Measurements from ENCODE around the gene TMEM8B. TPM values are rescaled to one million over a fixed set of nuclear protein-coding genes. Genes with fewer than 3 reads are reported as not detected.
"Not testable (repeated sequence)": the region's sequence is repeated elsewhere in the genome, so short reads cannot be mapped to it uniquely, and the experiment has no call there.

The TMEM8B gene
- total RNA-seq, 2 experiments from 2014 or later: 5.9 to 6.0 TPM

- no peak for DNase-seq
- H3K4me3 Mint-ChIP-seq: no peak within 1 kb of the TSS
- peaks cover 2% of the 10 kb centered on the region for H3K27me3 Mint-ChIP-seq
- peaks cover 54% of the 10 kb centered on the region for H3K4me1 Mint-ChIP-seq (ENCODE audit: low read depth)
- ChIA-PET POLR2A (no interaction called here), CTCF (interaction anchor here (0.8 to 4.7 kb wide), 4 partner anchors 14 to 118 kb away, joined by 4 to 55 read pairs (median 10); no protein-coding TSS in a partner anchor)
- no peaks in the 10 kb centered on the region for H3K36me3 Mint-ChIP-seq
- H3K9me3 Mint-ChIP-seq: no peaks in the 10 kb centered on the region
- no peak within 1 kb of the TSS for H3K27ac Mint-ChIP-seq
- intact Hi-C loops (cut with micrococcal nuclease): no loop called here
Measured at GRCh38 chr9:35905912-35906679, 77.1 kb downstream of the TMEM8B start, which contains the start of gene HRCT1. Gene HRCT1, plus strand, starts transcription at chr9:35906202. Its CDS starts 86 bp downstream, at chr9:35906288.

GRCh38 chr9:35906923-35907699, 78.1 kb downstream of the TMEM8B start:
- Mint-ChIP-seq H3K4me3 (no peak overlapping the region), H3K9me3 (no peaks in the 10 kb centered on the region), H3K4me1 (ENCODE audit: low read depth) (peaks cover 63% of the 10 kb centered on the region), H3K27ac (no peak overlapping the region), H3K36me3 (no peaks in the 10 kb centered on the region), H3K27me3 (peaks cover 2% of the 10 kb centered on the region)
- ChIA-PET POLR2A (no interaction called here), CTCF (interaction anchor here (0.6 to 1.2 kb wide), 3 partner anchors 33 to 48 kb away, joined by 3 to 7 read pairs (median 3); no protein-coding TSS in a partner anchor)
- DNase-seq: no peak
- intact Hi-C loops (cut with micrococcal nuclease): no loop called here

- Mint-ChIP-seq H3K9me3 (no peaks in the 10 kb centered on the region), H3K4me3 (no peak overlapping the region), H3K27me3 (peaks cover under 1% of the 10 kb centered on the region), H3K27ac (no peak overlapping the region), H3K36me3 (no peaks in the 10 kb centered on the region), H3K4me1 (ENCODE audit: low read depth) (peaks cover 61% of the 10 kb centered on the region)
- CTCF ChIA-PET: interaction anchor here (0.6 to 1.2 kb wide), 4 partner anchors 13 to 47 kb away, joined by 3 to 7 read pairs (median 3); no protein-coding TSS in a partner anchor
- no peak for DNase-seq
- POLR2A ChIA-PET: no interaction called here
- intact Hi-C loops (cut with micrococcal nuclease): no loop called here
Measured at GRCh38 chr9:35907711-35908503, 78.9 kb downstream of the TMEM8B start.

- CTCF ChIA-PET: interaction anchor here (0.6 to 1.0 kb wide), 2 partner anchors 12 to 32 kb away, joined by 3 read pairs; no protein-coding TSS in a partner anchor
- peaks cover 57% of the 10 kb centered on the region for H3K4me1 Mint-ChIP-seq (ENCODE audit: low read depth)
Measured at GRCh38 chr9:35908504-35909125, 79.6 kb downstream of the TMEM8B start.

GRCh38 chr9:35909274-35909673, 80.2 kb downstream of the TMEM8B start, which contains the start of gene SPAAR:
Gene SPAAR, plus strand, starts transcription at chr9:35909490. Its CDS starts 974 bp downstream, at chr9:35910464.
- Mint-ChIP-seq H3K4me3 (no peak within 1 kb of the TSS), H3K36me3 (no peaks in the 10 kb centered on the region), H3K27me3 (no peaks in the 10 kb centered on the region), H3K4me1 (ENCODE audit: low read depth) (peaks cover 54% of the 10 kb centered on the region), H3K9me3 (no peaks in the 10 kb centered on the region), H3K27ac (no peak within 1 kb of the TSS)
- intact Hi-C loops (cut with micrococcal nuclease): no loop called here
- POLR2A ChIA-PET: no interaction called here
- no peak for DNase-seq
- CTCF ChIA-PET: interaction anchor here (3.3 kb wide), 1 partner anchor 36 kb away, joined by 25 read pairs; no protein-coding TSS in a partner anchor

More at GRCh38 chr9:35908504-35909125, 79.6 kb downstream of the TMEM8B start:
- POLR2A ChIA-PET: no interaction called here
- H3K27ac Mint-ChIP-seq: no peak overlapping the region
- intact Hi-C loops (cut with micrococcal nuclease): no loop called here
- H3K27me3 Mint-ChIP-seq: no peaks in the 10 kb centered on the region
- H3K9me3 Mint-ChIP-seq: no peaks in the 10 kb centered on the region
- DNase-seq: no peak
- H3K36me3 Mint-ChIP-seq: no peaks in the 10 kb centered on the region
- no peak overlapping the region for H3K4me3 Mint-ChIP-seq

GRCh38 chr9:35909687-35910612, 80.9 kb downstream of the TMEM8B start:
- Mint-ChIP-seq H3K4me1 (ENCODE audit: low read depth) (peaks cover 54% of the 10 kb centered on the region), H3K27ac (no peak overlapping the region), H3K9me3 (no peaks in the 10 kb centered on the region), H3K36me3 (no peaks in the 10 kb centered on the region), H3K4me3 (no peak overlapping the region), H3K27me3 (no peaks in the 10 kb centered on the region)
- ChIA-PET POLR2A (no interaction called here), CTCF (interaction anchor here (1.0 to 3.3 kb wide), 6 partner anchors 10 to 120 kb away, joined by 3 to 25 read pairs (median 4); no protein-coding TSS in a partner anchor)
- no peak for DNase-seq
- intact Hi-C loops (cut with micrococcal nuclease): no loop called here

- Mint-ChIP-seq H3K4me3 (no peak overlapping the region), H3K27me3 (no peaks in the 10 kb centered on the region), H3K36me3 (no peaks in the 10 kb centered on the region), H3K9me3 (no peaks in the 10 kb centered on the region), H3K4me1 (ENCODE audit: low read depth) (peaks cover 53% of the 10 kb centered on the region), H3K27ac (peak overlapping the region; percentile 42)
- peak; percentile 70 for DNase-seq
- intact Hi-C loops (cut with micrococcal nuclease): no loop called here
- CTCF ChIA-PET: interaction anchor here (0.6 to 3.3 kb wide), 12 partner anchors 7 to 121 kb away, joined by 3 to 25 read pairs (median 4); no protein-coding TSS in a partner anchor
- POLR2A ChIA-PET: no interaction called here
Measured at GRCh38 chr9:35910613-35911359, 81.8 kb downstream of the TMEM8B start.

- POLR2A ChIA-PET: no interaction called here
- H3K27ac Mint-ChIP-seq: no peak overlapping the region
- DNase-seq: no peak
- intact Hi-C loops (cut with micrococcal nuclease): no loop called here
- H3K9me3 Mint-ChIP-seq: no peaks in the 10 kb centered on the region
- peaks cover 50% of the 10 kb centered on the region for H3K4me1 Mint-ChIP-seq (ENCODE audit: low read depth)
- CTCF ChIA-PET: interaction anchor here (0.6 to 3.3 kb wide), 11 partner anchors 8 to 122 kb away, joined by 3 to 25 read pairs (median 4); no protein-coding TSS in a partner anchor
- no peaks in the 10 kb centered on the region for H3K27me3 Mint-ChIP-seq
- no peaks in the 10 kb centered on the region for H3K36me3 Mint-ChIP-seq
- H3K4me3 Mint-ChIP-seq: no peak overlapping the region
Measured at GRCh38 chr9:35911690-35912089, 82.7 kb downstream of the TMEM8B start.

- Mint-ChIP-seq H3K4me1 (ENCODE audit: low read depth) (peaks cover 39% of the 10 kb centered on the region), H3K9me3 (no peaks in the 10 kb centered on the region), H3K36me3 (no peaks in the 10 kb centered on the region), H3K27me3 (no peaks in the 10 kb centered on the region), H3K27ac (no peak overlapping the region), H3K4me3 (no peak overlapping the region)
- ChIA-PET CTCF (interaction anchor here (1.1 kb wide), 1 partner anchor 46 kb away, joined by 3 read pairs; no protein-coding TSS in a partner anchor), POLR2A (no interaction called here)
- intact Hi-C loops (cut with micrococcal nuclease): no loop called here
- no peak for DNase-seq
Measured at GRCh38 chr9:35912791-35913400, 83.9 kb downstream of the TMEM8B start.

- H3K27ac Mint-ChIP-seq; intact Hi-C loops (cut with micrococcal nuclease); H3K9me3 Mint-ChIP-seq; H3K36me3 Mint-ChIP-seq; DNase-seq; POLR2A ChIA-PET; H3K27me3 Mint-ChIP-seq; H3K4me3 Mint-ChIP-seq: not testable (repeated sequence)
- H3K4me1 Mint-ChIP-seq (ENCODE audit: low read depth): peaks cover 34% of the 10 kb centered on the region
- CTCF ChIA-PET: interaction anchor here (1.1 kb wide), 1 partner anchor 46 kb away, joined by 3 read pairs; no protein-coding TSS in a partner anchor
Measured at GRCh38 chr9:35913429-35913828, 84.4 kb downstream of the TMEM8B start.

Measured in activated CD4-positive, alpha-beta memory T cell treated with anti-CD3 and anti-CD28 coated beads for 36 hours (primary cell).